A375 (cell line): Measurements from ENCODE around the gene UCK1. TPM values are rescaled to one million over a fixed set of nuclear protein-coding genes. Genes with fewer than 3 reads are reported as not detected.

Experiments
- small RNA-seq: library from RNA; depleted of rRNA; stranded (forward); fragments of <200 nt; gene quantifications from one replicate; pipeline ENCODE3, GENCODE V24; 2014
- total RNA-seq: library from RNA; depleted of rRNA; stranded (reverse); fragments of >200 nt; shearing (Covaris generic); gene quantifications from 2 replicates; pipeline ENCODE4 v1.2.3, GENCODE V29; 2014; rRNA removed

UCK1 gene
- 48.5 and 59.1 TPM in 2 replicates for total RNA-seq

GRCh38 chr9:131530920-131531832 is at the start of gene UCK1:
Gene UCK1, minus strand, starts transcription at chr9:131531263. Its CDS starts 89 bp downstream, at chr9:131531174.

GRCh38 chr9:131545003-131545785 is 14.1 kb upstream of the UCK1 start, which contains the start of gene PRRT1B:
Gene PRRT1B, plus strand, starts transcription at chr9:131545523. Its CDS starts 93 bp downstream, at chr9:131545616.

GRCh38 chr9:131502781-131503625 is 28.1 kb downstream of the UCK1 start, which contains the start of gene POMT1:
Gene POMT1, plus strand, starts transcription at chr9:131502918. Its CDS starts 1,301 bp downstream, at chr9:131504219.

Small RNAs within 50 kb of the gene (small RNA-seq; reads per million reads assigned to genes)
- gene SNORD62A (0.25 reads per million), gene SNORD62B (0.29 reads per million)

Other genes starting within 250 kb of the UCK1 start
- gene PLPP7, start 241.5 kb downstream of the UCK1 start, total RNA-seq = 8.4 and 8.9 TPM in 2 replicates
- 120 and 122 TPM in 2 replicates for gene PRRC2B, start 137.2 kb downstream of the UCK1 start, total RNA-seq
- 23.3 and 25.5 TPM in 2 replicates for gene POMT1, start 28.3 kb downstream of the UCK1 start, total RNA-seq
- not detected in 2 replicates for gene PRRT1B, start 14.3 kb upstream of the UCK1 start, total RNA-seq
- gene RAPGEF1, start 208.8 kb upstream of the UCK1 start, total RNA-seq = 17.4 and 19.9 TPM in 2 replicates